GM12864 (cell line): ENCODE data around the gene ZNRF4.
A peak's percentile ranks its signal among the peaks of the same experiment; 100 is the strongest.

Source experiments
- DNase-seq: peaks from one replicate; pipeline ENCODE4 v3.0.0-alpha.2; 2011; ENCODE audit warnings: low read depth
- H3K4me3 ChIP-seq: 2 replicates; pipeline ENCODE4 v1.5.1; 2011; ENCODE audit warnings: mild to moderate bottlenecking, low read depth, low read length, control low read depth
- CTCF ChIP-seq: IDR thresholded peaks from 2 replicates; pipeline ENCODE4 v1.5.1; 2011; ENCODE audit warnings: low read depth, mild to moderate bottlenecking, moderate library complexity, low read length, control low read depth, inconsistent platforms; ENCODE audit errors: missing control alignments

The ZNRF4 gene

GRCh38 chr19:5498830-5499550, 43.8 kb downstream of the ZNRF4 start:
- DNase-seq: no peak

GRCh38 chr19:5501907-5502306, 46.7 kb downstream of the ZNRF4 start:
- no peak overlapping the region for H3K4me3 ChIP-seq
- no peak for DNase-seq
- no peak for TF ChIP-seq CTCF

More at GRCh38 chr19:5498830-5499550, 43.8 kb downstream of the ZNRF4 start:
- no peak overlapping the region for H3K4me3 ChIP-seq
- no peak for TF ChIP-seq CTCF

GRCh38 chr19:5503598-5503997, 48.4 kb downstream of the ZNRF4 start:
- TF ChIP-seq CTCF: peak; percentile 36
- no peak overlapping the region for H3K4me3 ChIP-seq
- no peak for DNase-seq

- peak; percentile 36 for TF ChIP-seq CTCF
- no peak for DNase-seq
- H3K4me3 ChIP-seq: no peak overlapping the region
These were observed 48.9 kb downstream of the ZNRF4 start for GRCh38 chr19:5504114-5504513.
